HG02678 (cell line): ENCODE data around the gene NAV3.

Source experiments
- ATAC-seq: cut with Tn5 transposase; IDR thresholded peaks from one replicate; pipeline ENCODE4 v1.9.1; 2021; ENCODE audit warnings: mild to moderate bottlenecking, moderate library complexity; ENCODE audit not compliant: unreplicated experiment

Gene NAV3

DNA sequence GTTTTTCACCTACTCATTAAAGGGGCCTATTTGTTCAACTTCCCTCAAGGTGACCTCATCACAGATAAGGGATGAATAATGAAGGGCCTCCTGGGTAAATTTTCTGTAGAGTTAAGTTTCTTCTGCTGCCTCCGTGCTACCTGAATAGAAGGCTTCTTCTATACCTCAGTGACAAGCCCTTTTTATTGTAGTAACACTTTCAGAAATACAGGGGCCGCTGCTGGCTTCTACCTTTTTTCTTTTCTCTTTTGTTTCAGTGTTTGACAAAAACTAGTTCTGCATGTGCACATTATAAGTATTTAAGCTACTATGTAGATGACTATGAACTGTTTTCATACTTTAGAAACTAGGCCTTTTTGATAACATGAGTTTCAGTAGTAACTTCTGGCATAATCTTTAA lies 207.0 kb downstream of the NAV3 start:
- no peak for ATAC-seq

- ATAC-seq = no peak
Measured at GRCh38 chr12:78038541-78038940, 207.8 kb downstream of the NAV3 start.

DNA sequence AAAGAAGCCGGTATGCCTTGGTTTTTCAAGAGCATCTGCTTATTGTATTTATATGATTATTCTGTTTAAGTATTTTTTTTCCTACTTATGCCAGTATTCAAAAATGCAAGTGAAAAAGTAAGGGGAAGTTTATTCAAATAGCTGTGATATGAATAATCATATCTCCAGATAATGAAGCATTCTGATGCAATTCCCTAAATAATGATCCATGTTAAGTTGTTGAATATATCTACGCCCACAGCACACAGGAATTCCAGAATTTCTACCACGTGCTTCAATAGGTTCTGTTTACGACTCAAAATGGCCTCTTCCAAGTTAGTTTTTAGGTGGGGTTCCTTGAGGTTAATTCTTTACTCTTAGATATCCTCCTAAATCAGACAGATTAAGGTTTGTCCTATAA lies 208.3 kb downstream of the NAV3 start:
- no peak for ATAC-seq

- no peak for ATAC-seq
Measured at GRCh38 chr12:78040111-78040510, 209.4 kb downstream of the NAV3 start.

DNA sequence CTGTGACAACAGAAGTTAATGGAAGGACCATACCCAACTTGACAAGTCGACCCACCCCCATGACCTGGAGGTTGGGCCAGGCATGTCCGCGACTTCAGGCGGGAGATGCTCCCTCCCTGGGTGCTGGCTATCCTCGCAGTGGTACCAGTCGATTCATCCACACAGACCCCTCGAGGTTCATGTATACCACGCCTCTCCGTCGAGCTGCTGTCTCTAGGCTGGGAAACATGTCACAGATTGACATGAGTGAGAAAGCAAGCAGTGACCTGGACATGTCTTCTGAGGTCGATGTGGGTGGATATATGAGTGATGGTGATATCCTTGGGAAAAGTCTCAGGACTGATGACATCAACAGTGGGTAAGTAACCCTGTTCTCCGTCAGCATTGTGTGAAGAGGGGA lies 220.1 kb downstream of the NAV3 start:
- no peak for ATAC-seq

DNA sequence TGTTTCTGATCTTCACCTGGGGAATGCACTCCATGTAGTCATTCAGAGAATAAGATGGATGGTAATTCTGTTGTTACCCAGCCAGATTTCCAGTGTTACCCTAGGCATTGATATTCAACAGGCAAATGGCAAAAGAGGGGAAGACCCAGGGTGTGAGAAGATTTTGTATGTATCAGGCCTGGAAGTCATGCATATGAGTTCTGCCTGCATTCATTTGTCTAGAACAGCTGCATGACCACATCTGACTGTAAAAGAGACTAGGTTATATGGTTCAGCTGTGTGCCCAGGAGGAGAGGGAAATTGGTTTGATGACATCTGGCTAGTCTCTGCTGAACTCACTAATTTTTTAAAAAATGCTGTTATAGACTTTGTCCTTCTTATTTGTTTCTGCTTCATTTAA lies 224.9 kb downstream of the NAV3 start:
- no peak for ATAC-seq

- no peak for ATAC-seq
Measured at GRCh38 chr12:78057075-78057474, 226.4 kb downstream of the NAV3 start.

- ATAC-seq = no peak
Measured at GRCh38 chr12:78060186-78060585, 229.5 kb downstream of the NAV3 start.

DNA sequence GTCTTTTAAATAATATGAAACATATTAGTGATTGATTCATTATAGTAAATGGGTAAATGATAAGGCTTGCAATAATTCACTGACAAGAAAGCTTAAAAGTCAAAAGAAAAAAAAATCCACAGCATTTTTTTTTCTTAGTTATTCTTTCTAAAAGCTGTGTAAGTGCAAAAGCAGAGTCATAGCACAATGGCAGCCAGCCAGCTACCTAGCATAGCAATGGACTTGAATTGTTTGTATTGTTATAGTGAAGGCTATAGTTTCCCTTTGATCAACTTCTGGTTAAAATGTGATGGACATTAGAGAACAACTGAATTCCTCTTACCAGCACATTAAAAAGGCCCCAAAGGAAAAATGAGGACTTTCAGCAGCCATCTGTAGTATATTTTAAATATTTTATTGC lies 232.1 kb downstream of the NAV3 start:
- ATAC-seq = no peak

- ATAC-seq = no peak
Measured at GRCh38 chr12:78081590-78082314, 251.1 kb downstream of the NAV3 start.

DNA sequence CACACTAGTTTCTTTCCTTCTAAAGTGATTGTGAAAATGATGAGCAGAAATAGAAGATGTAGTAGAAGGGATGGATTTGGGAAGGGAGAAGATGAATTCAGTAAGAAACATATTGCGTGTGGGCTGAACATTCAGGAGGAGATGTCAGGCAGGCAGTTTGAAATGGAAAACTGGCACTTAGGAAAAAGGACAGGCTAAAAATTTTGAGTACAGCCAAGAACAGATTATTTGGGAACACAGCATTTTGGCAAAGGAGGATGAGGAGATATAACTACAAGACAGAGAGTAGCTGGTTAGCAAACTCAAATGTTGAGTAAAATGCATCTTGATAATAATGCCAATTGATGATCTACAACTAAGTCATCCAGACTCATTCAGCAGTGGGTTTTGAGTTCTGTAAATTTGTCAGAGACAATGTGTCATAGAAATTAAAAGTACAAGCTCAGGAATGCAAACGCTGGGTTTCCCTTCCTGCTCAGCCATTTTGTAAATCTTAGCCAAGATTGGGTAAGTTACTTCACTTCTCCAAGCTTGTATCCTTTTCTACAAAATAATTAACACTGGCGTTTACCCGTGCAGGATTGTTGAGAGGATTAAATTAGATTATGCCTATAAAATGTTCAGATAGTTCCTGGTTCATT lies 255.0 kb downstream of the NAV3 start:
- no peak for ATAC-seq

DNA sequence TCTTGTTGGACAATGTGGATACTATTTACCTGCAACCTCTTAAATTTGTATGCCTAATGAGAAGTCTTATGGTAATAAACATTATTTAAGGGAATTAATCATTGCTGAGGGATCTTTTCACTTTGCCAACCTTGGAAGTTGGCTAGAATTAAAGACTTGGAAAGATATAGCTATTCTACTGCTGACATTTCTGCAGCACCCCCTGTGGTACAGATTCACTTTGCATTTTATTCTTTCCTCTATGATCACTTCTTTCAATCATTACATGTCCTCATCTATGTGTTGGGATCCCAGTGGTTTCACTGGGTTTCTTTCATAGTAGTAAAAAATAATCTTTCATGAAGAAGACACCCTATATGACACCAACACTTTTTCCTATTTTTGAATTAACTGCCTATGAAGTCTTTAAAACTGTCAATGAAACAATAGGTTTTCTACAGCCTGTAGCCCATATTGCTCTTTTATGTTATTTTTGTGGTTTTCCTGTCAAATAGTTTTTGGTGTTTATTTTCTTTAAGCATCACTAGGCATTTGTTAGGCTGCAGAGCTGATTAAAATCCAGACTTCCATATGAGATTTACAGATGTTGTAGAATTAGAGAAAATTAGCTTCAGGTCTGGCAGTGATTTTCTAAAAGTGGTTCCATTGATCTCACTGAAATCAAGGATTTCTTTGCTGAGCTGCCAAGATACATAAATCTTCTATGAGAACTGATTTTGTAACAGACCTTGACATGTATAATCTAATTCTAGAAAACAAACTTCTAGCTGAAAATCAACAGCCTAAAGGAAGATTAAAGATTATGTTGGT lies 256.1 kb downstream of the NAV3 start:
- ATAC-seq = no peak

DNA sequence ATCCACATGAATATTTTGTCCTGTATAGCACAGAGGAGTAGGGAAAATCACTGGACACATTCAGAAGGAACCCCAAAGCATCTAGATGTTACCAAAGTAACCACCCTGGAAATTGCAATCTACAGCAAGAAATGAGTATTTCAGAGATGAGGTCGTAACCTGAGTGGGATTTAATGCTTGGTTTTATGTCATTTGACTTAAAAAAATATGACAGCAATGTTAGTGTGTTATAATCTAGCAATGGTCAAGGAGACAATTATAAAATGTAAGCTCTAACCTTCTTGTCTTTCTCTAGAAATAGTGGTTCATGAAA lies 256.6 kb downstream of the NAV3 start:
- ATAC-seq = no peak

GRCh38 chr12:78088391-78088832 lies 257.7 kb downstream of the NAV3 start:
- no peak for ATAC-seq

GRCh38 chr12:78090266-78090665 lies 259.6 kb downstream of the NAV3 start:
- ATAC-seq = no peak

- no peak for ATAC-seq
Measured at GRCh38 chr12:78095623-78096022, 264.9 kb downstream of the NAV3 start.

GRCh38 chr12:78096909-78097597 lies 266.4 kb downstream of the NAV3 start:
- ATAC-seq = no peak

DNA sequence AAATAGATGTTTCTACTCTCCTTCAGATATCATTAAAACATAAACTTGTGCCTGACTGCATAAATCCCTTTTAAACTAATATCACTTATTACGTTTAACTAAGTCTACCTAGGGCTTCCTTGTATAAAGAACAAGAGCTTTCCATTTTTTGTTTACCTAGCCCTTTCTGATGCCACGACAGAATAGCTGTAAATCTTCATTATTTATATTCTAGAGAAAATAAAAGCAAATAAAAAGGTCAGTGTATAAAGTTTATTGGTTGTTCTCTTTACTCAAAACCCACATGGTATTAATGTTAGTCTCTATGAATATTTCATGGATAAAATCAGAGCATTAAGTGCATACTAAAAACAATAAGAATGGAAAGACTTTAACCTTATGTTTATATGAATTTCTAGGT lies 269.1 kb downstream of the NAV3 start:
- no peak for ATAC-seq

GRCh38 chr12:78101113-78101876 lies 270.6 kb downstream of the NAV3 start:
- ATAC-seq = no peak

- no peak for ATAC-seq
Measured at GRCh38 chr12:78101946-78102635, 271.4 kb downstream of the NAV3 start.
